Activated CD4-positive, alpha-beta T cell treated with anti-CD3 and anti-CD28 coated beads for 48 hours (primary cell): ENCODE data around the gene NKAIN1.
A peak's percentile ranks its signal among the peaks of the same experiment; 100 is the strongest.
"Not testable (repeated sequence)": the region's sequence is repeated elsewhere in the genome, so short reads cannot be mapped to it uniquely, and the experiment has no call there.

Experiments
- DNase-seq: peaks from one replicate; pipeline ENCODE4 v3.0.0-alpha.2; 2020

The NKAIN1 gene

DNA sequence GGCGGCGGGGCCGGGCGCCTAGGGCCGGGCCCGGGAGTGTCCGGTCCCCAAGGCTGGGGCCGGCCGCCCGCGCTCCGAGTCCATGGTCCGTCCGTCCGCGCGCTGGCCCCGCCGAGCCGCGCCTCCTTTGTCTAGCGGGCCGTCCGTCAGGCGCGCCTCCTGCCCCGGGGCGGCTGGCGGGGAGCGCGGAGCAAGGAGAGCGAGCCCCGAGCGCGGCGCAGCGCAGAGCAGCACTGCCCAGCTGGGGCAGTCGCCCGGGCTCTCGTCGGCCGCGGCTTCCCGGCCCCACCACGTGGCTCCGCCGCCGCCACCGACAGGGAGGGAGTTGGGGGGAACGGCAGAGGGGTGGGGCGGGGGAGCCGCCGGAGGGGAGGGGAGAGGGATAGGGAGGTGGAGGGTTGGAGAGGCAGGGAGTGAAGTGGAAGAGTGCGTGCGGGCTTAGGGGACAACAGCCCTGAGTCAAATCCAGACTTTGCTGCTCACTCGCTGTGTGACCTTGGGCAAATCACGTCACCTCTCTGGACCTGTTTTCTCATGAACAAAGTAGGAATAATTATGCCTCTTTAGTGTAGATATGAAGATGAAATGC lies at the start of gene NKAIN1:
Gene NKAIN1, minus strand, starts transcription at position 235 of the 589 bp plus-strand sequence. CDS start 340 bp downstream, outside the sequence.
- DNase-seq, result no peak

GRCh38 chr1:31289021-31289420 lies 49.3 kb upstream of the NKAIN1 start:
- no peak for DNase-seq

DNA sequence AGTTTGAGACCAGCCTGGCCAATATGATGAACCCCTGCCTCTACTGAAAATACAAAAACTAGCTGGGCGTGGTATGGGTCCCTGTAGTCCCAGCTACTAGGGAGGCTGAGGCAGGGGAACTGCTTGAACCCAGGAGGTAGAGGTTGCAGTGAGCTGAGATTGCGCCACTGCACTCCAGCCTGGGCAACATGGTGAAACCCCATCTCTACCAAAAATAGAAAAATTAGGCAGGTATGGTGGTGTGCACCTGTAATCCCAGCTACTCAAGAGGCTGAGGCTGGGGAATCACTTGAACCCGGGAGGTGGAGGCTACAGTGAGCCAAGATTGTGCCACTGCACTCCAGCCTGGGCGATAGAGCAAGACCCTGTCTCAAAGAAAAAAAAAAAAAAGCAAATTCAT lies 48.1 kb upstream of the NKAIN1 start:
- not testable (repeated sequence) for DNase-seq

GRCh38 chr1:31282426-31282825 lies 42.7 kb upstream of the NKAIN1 start:
- DNase-seq, result not testable (repeated sequence)

GRCh38 chr1:31273619-31274018 lies 33.9 kb upstream of the NKAIN1 start:
- DNase-seq, result no peak

DNA sequence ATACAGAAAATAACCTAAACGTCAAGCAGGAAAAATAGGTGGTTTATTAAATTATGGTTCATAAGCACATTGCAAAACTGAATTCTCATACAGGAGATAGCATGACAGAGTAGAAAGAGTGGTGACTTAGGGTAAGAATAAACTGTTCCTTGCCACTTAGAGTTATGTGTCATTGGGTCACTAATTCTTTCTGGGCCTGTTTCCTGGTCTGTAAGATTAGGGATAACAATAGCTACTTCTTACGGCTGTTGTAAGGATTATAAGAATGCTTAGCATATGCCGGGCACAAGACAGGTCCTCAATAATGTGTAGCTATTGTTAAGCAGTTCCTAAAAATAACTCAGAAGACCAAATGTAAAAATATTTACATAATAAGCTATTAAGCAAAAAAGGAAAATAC lies 32.7 kb upstream of the NKAIN1 start:
- no peak for DNase-seq

GRCh38 chr1:31266547-31266946 lies 26.9 kb upstream of the NKAIN1 start:
- no peak for DNase-seq

GRCh38 chr1:31264790-31265386 lies 25.2 kb upstream of the NKAIN1 start:
- DNase-seq, result no peak

DNA sequence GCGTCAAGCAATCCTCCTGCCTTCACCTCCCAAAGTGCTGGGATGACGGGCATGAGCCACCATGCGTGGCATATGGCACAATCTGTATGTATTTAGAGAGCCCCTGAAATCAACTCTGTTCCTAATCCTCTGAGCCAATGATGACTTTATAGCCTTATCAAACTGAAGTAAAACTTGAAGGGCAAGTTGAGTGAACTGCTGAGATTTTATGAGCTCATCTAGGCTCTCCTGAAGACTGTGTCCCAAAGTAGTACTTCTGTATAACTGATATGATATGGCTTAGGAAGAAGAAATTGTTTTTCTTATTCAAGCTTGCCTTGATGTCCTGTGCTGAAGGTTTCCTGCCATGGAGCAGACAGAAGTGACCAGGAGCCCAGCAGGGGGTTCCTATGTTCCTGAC lies 23.7 kb upstream of the NKAIN1 start:
- DNase-seq, result no peak

DNA sequence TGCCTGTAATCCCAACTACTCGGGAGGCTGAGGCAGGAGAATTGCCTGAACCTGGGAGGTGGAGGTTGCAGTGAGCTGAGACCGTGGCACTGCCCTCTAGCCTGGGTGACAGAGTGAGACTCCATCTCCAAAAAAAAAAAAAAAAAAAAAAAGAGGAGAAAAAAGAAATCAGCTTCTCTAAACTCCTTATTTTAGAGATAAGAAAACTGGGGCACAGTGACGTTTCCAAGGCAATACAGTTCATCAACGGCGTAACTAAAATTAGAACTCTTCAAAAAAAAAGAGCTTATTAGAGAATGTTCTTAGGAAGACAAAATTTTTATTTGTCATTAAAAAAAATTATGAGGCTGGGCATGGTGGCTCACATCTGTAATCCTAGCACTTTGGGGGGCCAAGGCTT lies 22.7 kb upstream of the NKAIN1 start:
- DNase-seq, result not testable (repeated sequence)

- DNase-seq, result no peak
Measured at GRCh38 chr1:31261916-31262315, 22.2 kb upstream of the NKAIN1 start.

DNA sequence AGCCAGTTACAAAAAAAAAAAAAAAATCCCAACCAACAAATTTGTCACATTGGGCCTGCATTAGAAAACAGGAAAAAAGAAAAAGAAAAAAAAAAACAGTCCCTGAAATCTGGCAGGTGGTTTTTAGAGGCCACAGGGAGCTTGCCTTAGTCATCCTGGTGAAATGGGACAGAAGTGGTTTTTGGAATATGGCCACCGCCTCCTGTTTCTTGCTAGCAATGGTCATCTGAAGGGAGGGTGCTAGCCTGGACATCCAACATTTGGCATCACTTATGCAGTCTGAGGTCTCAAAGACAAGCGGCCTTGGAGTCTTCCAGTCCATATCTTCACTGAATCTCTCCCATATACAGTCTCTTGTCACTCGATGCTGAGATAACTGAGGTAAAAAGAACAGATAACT lies 20.1 kb upstream of the NKAIN1 start:
- DNase-seq, result no peak

- DNase-seq, result no peak
Measured at GRCh38 chr1:31258581-31258980, 18.9 kb upstream of the NKAIN1 start.

- DNase-seq, result no peak
Measured at GRCh38 chr1:31257213-31257612, 17.5 kb upstream of the NKAIN1 start.

DNA sequence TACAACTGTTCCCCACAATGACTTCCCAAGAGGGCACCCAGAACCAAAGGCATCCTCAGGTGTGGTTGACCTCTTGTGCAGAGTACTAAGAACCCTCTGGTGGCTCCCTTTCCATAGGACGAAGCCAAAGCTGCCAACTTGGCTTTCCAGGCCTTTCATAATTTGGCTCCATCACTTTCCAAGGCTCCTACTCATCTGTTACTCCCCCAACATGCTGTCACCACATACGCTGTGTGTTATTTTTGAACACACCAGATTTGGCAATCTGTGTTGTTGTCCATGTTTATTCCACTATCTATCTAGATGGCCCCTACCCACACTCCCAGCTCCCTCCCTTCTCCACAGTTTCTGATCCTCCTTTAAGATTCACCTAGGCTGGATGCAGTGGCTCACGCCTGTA lies 10.2 kb upstream of the NKAIN1 start:
- no peak for DNase-seq

GRCh38 chr1:31248276-31248675 lies 8.6 kb upstream of the NKAIN1 start:
- no peak for DNase-seq

DNA sequence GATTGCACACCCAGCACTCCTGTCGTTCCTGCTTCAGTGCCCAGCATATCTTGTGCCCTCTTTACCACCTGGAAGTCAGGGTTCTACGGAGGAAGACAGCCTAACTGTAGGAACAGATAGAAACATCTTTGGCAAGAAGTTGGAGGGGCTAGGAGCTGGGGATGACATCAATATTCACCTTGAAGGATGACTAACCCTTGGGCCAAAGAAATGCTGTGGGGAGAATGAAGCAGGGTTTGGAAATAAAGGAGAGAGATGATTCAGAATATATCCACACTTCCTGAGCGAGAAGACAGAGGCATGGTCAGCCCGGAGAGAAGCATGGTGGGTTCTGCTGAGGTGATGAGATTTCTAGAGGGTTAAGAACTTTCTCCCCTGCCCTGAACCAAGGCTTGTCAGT lies 4.6 kb upstream of the NKAIN1 start:
- no peak for DNase-seq

- DNase-seq, result no peak
Measured at GRCh38 chr1:31243501-31244286, 4.0 kb upstream of the NKAIN1 start.

DNA sequence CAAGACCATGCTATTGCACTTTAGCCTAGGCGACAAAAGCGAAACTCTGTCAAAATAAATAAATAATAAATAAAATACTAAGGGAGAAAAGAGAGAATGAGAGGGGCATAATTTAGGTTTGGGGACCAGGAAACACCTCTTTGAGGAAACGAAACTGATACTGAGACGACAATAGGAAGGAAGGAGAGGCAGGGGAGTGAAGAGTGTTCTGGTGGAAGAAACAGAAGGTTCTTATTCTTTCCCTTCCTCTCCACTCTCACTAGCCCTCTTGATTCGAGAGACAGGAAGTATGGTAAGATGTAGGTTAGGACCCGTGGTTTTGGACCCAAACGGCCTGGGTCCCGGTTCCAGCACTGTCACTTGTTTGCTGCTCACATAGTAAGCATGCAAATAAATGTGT lies 1.6 kb upstream of the NKAIN1 start:
- DNase-seq, result no peak

GRCh38 chr1:31238986-31239613 lies 587 bp downstream of the NKAIN1 start:
- DNase-seq, result peak; percentile 8

- no peak for DNase-seq
Measured at GRCh38 chr1:31238612-31238985, 1.1 kb downstream of the NKAIN1 start.

DNA sequence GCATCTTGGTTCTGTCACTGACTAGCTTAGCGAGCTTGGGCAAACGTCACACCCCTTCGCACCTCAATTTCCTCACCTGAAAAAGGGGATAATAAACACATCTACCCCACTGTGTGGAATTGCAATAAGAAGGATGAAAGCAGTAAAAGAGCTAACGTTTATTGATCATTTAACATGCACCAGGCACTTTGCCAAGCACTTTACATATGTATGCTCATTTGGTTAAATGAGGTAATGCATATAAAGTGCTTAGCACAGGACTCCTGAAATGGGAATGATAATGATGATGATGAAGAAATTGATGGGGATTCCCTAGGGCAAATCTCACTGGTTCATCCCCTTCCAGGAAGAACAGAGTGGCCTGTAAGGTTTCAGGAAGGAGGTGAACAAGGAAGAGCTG lies 4.8 kb downstream of the NKAIN1 start:
- no peak for DNase-seq

- DNase-seq, result no peak
Measured at GRCh38 chr1:31234123-31234708, 5.5 kb downstream of the NKAIN1 start.

DNA sequence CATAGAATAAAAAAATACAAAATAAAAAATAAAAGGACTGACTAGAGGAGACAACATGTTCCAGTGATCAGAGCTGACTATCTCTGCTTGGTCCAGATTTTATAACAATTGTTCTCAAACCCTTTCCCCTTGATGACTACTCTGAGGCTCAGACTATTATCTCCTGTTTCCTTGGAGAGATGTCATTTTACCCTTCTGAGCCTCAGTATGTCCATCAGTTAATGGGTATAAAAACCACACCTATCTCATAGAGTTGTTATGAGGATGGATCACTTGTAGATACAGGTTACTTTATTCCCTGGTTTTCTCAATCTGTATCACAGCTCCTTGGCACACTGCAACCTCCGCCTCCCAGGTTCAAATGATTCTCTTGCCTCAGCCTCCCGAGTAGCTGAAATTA lies 7.0 kb downstream of the NKAIN1 start:
- DNase-seq, result no peak
